ENCODE data around the gene RBM20.

GRCh38 chr10:110641256-110641655 is 2.9 kb upstream of the RBM20 start:
- TF ChIP-seq CTCF (optimal IDR thresholded peaks at IDR 0.05 in 1 of 3, IDR thresholded peaks at IDR 0.05 in 1 of 3, conservative IDR thresholded peaks at IDR 0.05 in 1 of 3; ENCODE audit: extremely low read depth in 1 of 3, insufficient read depth in 2 of 3, low read length in 3 of 3) (no peak), EZH2 (IDR thresholded peaks at IDR 0.05; ENCODE audit: low read length) (no peak)

Data from keratinocyte (primary cell).